Mesendoderm (in vitro differentiated cells): ENCODE measurements around the gene KIF23.

Source experiments
- DNase-seq: peaks from one replicate; pipeline ENCODE4 v3.0.0; 2013
- H2AK5ac ChIP-seq: 2 replicates; pipeline ENCODE4 v1.6.1; 2013; ENCODE audit warnings: low read length, inconsistent platforms
- H2BK120ac ChIP-seq: 2 replicates; pipeline ENCODE4 v1.6.1; 2013; ENCODE audit warnings: low read depth, mild to moderate bottlenecking, low read length, moderate library complexity, mixed read lengths
- H2BK15ac ChIP-seq: replicated peaks from 2 replicates; pipeline ENCODE4 v1.6.1; 2013; ENCODE audit warnings: low read depth, mild to moderate bottlenecking, moderate library complexity
- H2BK5ac ChIP-seq: 2 replicates; pipeline ENCODE4 v1.6.1; 2013; ENCODE audit warnings: low read length, inconsistent platforms
- H3K18ac ChIP-seq: 2 replicates; pipeline ENCODE4 v1.6.1; 2013; ENCODE audit warnings: mild to moderate bottlenecking, low read length, mixed read lengths
- H3K23ac ChIP-seq: one replicate; pipeline ENCODE4 v1.6.1; 2013; ENCODE audit warnings: low read length
- H3K27ac ChIP-seq: 2 replicates; pipeline ENCODE4 v1.5.1; 2013; ENCODE audit warnings: low read depth, mild to moderate bottlenecking, inconsistent platforms, low read length, moderate library complexity
- H3K27me3 ChIP-seq: 2 replicates; pipeline ENCODE4 v1.6.1; 2013; ENCODE audit warnings: low read length, control low read depth, mild to moderate bottlenecking, inconsistent platforms; ENCODE audit not compliant: insufficient read depth, poor library complexity
- H3K36me3 ChIP-seq: 2 replicates; pipeline ENCODE4 v1.6.1; 2013; ENCODE audit warnings: low read length, inconsistent platforms; ENCODE audit not compliant: control insufficient read depth, insufficient read depth
- H3K4ac ChIP-seq: one replicate; pipeline ENCODE4 v1.6.1; 2013; ENCODE audit warnings: low read depth, mild to moderate bottlenecking, low read length, moderate library complexity
- H3K4me1 ChIP-seq: 2 replicates; pipeline ENCODE4 v1.6.1; 2013; ENCODE audit warnings: low read depth, low read length, inconsistent platforms; ENCODE audit not compliant: control insufficient read depth
- H3K4me2 ChIP-seq: 2 replicates; pipeline ENCODE4 v1.6.1; 2013; ENCODE audit warnings: low read length
- H3K4me3 ChIP-seq: 2 replicates; pipeline ENCODE4 v1.5.1; 2013; ENCODE audit warnings: mild to moderate bottlenecking, low read length
- H3K56ac ChIP-seq: one replicate; pipeline ENCODE4 v1.6.1; 2013; ENCODE audit warnings: low read length
- H3K79me1 ChIP-seq: 2 replicates; pipeline ENCODE4 v1.6.1; 2013; ENCODE audit warnings: low read length, inconsistent platforms
- H3K79me2 ChIP-seq: 2 replicates; pipeline ENCODE4 v1.6.1; 2013; ENCODE audit warnings: mild to moderate bottlenecking, low read length; ENCODE audit not compliant: control insufficient read depth, insufficient read depth
- H3K9ac ChIP-seq: 2 replicates; pipeline ENCODE4 v1.6.1; 2013; ENCODE audit warnings: low read length, inconsistent platforms
- H4K5ac ChIP-seq: one replicate; pipeline ENCODE4 v1.6.1; 2013; ENCODE audit warnings: low read length
- H4K8ac ChIP-seq: one replicate; pipeline ENCODE4 v1.6.1; 2013; ENCODE audit warnings: low read depth, mild to moderate bottlenecking, control low read depth, low read length, moderate library complexity
- WGBS: extraction: QIAGEN DNeasy Blood & Tissue Kit; methylation state at CpG from one replicate; pipeline ENCODE4 v1.1.7; 2013; ENCODE audit warnings: low lambda C conversion rate, missing lambda C conversion rate; ENCODE audit not compliant: insufficient coverage; ENCODE audit errors: extremely low coverage; 5-methylcytosine and 5-hydroxymethylcytosine counted together

KIF23 gene

GRCh38 chr15:69395460-69395859 is 18.7 kb upstream of the KIF23 start:
- no peak overlapping the region for H3K4me2 ChIP-seq
- no peak overlapping the region for H2BK15ac ChIP-seq
- no peak overlapping the region for H2BK5ac ChIP-seq
- no peaks in the 10 kb centered on the region for H3K4me1 ChIP-seq
- no peaks in the 10 kb centered on the region for H3K36me3 ChIP-seq
- no peak overlapping the region for H2BK120ac ChIP-seq
- no peak overlapping the region for H3K23ac ChIP-seq
- H4K5ac ChIP-seq: no peak overlapping the region
- H3K56ac ChIP-seq: no peak overlapping the region
- H3K79me1 ChIP-seq: no peaks in the 10 kb centered on the region
- H4K8ac ChIP-seq: no peak overlapping the region
- no peak for DNase-seq
- no peaks in the 10 kb centered on the region for H3K27me3 ChIP-seq
- no CpG with 5 or more reads among the region's 10 CpGs for WGBS
- H3K4ac ChIP-seq: no peak overlapping the region
- H3K4me3 ChIP-seq: no peak overlapping the region
- no peak overlapping the region for H2AK5ac ChIP-seq
- H3K79me2 ChIP-seq: no peaks in the 10 kb centered on the region
- H3K9ac ChIP-seq: no peak overlapping the region
- no peak overlapping the region for H3K27ac ChIP-seq
- no peak overlapping the region for H3K18ac ChIP-seq

GRCh38 chr15:69395991-69396390 is 18.2 kb upstream of the KIF23 start:
- Histone ChIP-seq H2AK5ac (no peak overlapping the region), H3K4ac (no peak overlapping the region), H3K4me2 (no peak overlapping the region), H3K79me1 (no peaks in the 10 kb centered on the region), H4K8ac (no peak overlapping the region), H3K23ac (no peak overlapping the region), H2BK5ac (no peak overlapping the region), H3K27ac (no peak overlapping the region), H3K79me2 (no peaks in the 10 kb centered on the region), H3K36me3 (no peaks in the 10 kb centered on the region), H3K4me1 (no peaks in the 10 kb centered on the region), H3K4me3 (no peak overlapping the region), H2BK120ac (no peak overlapping the region), H2BK15ac (no peak overlapping the region), H3K27me3 (no peaks in the 10 kb centered on the region), H3K18ac (no peak overlapping the region), H3K56ac (no peak overlapping the region), H4K5ac (no peak overlapping the region), H3K9ac (no peak overlapping the region)
- no peak for DNase-seq
- WGBS: no CpG with 5 or more reads among the region's 5 CpGs

- Histone ChIP-seq H3K4me2 (no peak overlapping the region), H3K18ac (no peak overlapping the region), H2BK15ac (no peak overlapping the region), H3K79me1 (no peaks in the 10 kb centered on the region), H3K23ac (no peak overlapping the region), H3K9ac (no peak overlapping the region), H3K56ac (no peak overlapping the region), H3K4ac (no peak overlapping the region), H2BK5ac (no peak overlapping the region), H2AK5ac (no peak overlapping the region), H3K27me3 (no peaks in the 10 kb centered on the region), H3K27ac (no peak overlapping the region), H4K5ac (no peak overlapping the region), H3K4me1 (no peaks in the 10 kb centered on the region), H4K8ac (no peak overlapping the region), H3K36me3 (no peaks in the 10 kb centered on the region), H3K79me2 (no peaks in the 10 kb centered on the region), H2BK120ac (no peak overlapping the region), H3K4me3 (no peak overlapping the region)
- no CpG with 5 or more reads among the region's 7 CpGs for WGBS
- no peak for DNase-seq
These were observed 15.7 kb upstream of the KIF23 start for GRCh38 chr15:69398491-69398891.

- Histone ChIP-seq H3K18ac (no peak overlapping the region), H3K56ac (no peak overlapping the region), H2BK15ac (no peak overlapping the region), H3K9ac (no peak overlapping the region), H4K8ac (no peak overlapping the region), H3K4me2 (no peak overlapping the region), H4K5ac (no peak overlapping the region), H3K4me3 (no peak overlapping the region), H2BK5ac (no peak overlapping the region), H3K36me3 (no peaks in the 10 kb centered on the region), H2BK120ac (no peak overlapping the region), H3K79me2 (no peaks in the 10 kb centered on the region), H3K27me3 (no peaks in the 10 kb centered on the region), H2AK5ac (no peak overlapping the region), H3K79me1 (no peaks in the 10 kb centered on the region), H3K4ac (no peak overlapping the region), H3K27ac (no peak overlapping the region), H3K4me1 (no peaks in the 10 kb centered on the region), H3K23ac (no peak overlapping the region)
- DNase-seq: peak; percentile 73
- WGBS: no CpG with 5 or more reads among the region's 6 CpGs
These were observed 13.3 kb upstream of the KIF23 start for GRCh38 chr15:69400850-69401249.

GRCh38 chr15:69402816-69403215 is 11.3 kb upstream of the KIF23 start:
- Histone ChIP-seq H2BK5ac (no peak overlapping the region), H3K23ac (no peak overlapping the region), H3K4me2 (no peak overlapping the region), H4K5ac (no peak overlapping the region), H3K9ac (no peak overlapping the region), H4K8ac (no peak overlapping the region), H3K56ac (no peak overlapping the region), H3K4me1 (no peaks in the 10 kb centered on the region), H3K18ac (no peak overlapping the region), H3K4ac (no peak overlapping the region), H3K79me2 (no peaks in the 10 kb centered on the region), H3K36me3 (no peaks in the 10 kb centered on the region), H2BK15ac (no peak overlapping the region), H3K27me3 (no peaks in the 10 kb centered on the region), H2BK120ac (no peak overlapping the region), H2AK5ac (no peak overlapping the region), H3K4me3 (no peak overlapping the region), H3K79me1 (no peaks in the 10 kb centered on the region), H3K27ac (no peak overlapping the region)
- no CpG with 5 or more reads among the region's 2 CpGs for WGBS
- no peak for DNase-seq

GRCh38 chr15:69403594-69403993 is 10.6 kb upstream of the KIF23 start:
- H3K9ac ChIP-seq: no peak overlapping the region
- no peak overlapping the region for H3K4me3 ChIP-seq
- H3K4ac ChIP-seq: no peak overlapping the region
- no CpG with 5 or more reads among the region's 4 CpGs for WGBS
- H3K36me3 ChIP-seq: no peaks in the 10 kb centered on the region
- no peak overlapping the region for H2AK5ac ChIP-seq
- no peaks in the 10 kb centered on the region for H3K79me2 ChIP-seq
- H4K8ac ChIP-seq: no peak overlapping the region
- no peaks in the 10 kb centered on the region for H3K4me1 ChIP-seq
- H4K5ac ChIP-seq: no peak overlapping the region
- H3K79me1 ChIP-seq: no peaks in the 10 kb centered on the region
- no peaks in the 10 kb centered on the region for H3K27me3 ChIP-seq
- no peak overlapping the region for H3K18ac ChIP-seq
- no peak overlapping the region for H3K4me2 ChIP-seq
- H3K23ac ChIP-seq: no peak overlapping the region
- H2BK120ac ChIP-seq: no peak overlapping the region
- H2BK5ac ChIP-seq: no peak overlapping the region
- no peak for DNase-seq
- no peak overlapping the region for H3K27ac ChIP-seq
- no peak overlapping the region for H3K56ac ChIP-seq
- no peak overlapping the region for H2BK15ac ChIP-seq
